SH-SY5Y (cell line): Measurements from ENCODE around the gene RASGRF1.

Experiments
- GATA2 ChIP-seq: IDR thresholded peaks from 2 replicates; pipeline ENCODE4 v1.6.1; 2011; ENCODE audit warnings: mild to moderate bottlenecking, low read depth, low read length
- GATA3 ChIP-seq: IDR thresholded peaks from 2 replicates; pipeline ENCODE4 v1.6.1; 2011; ENCODE audit warnings: low read depth, mild to moderate bottlenecking, low read length, moderate library complexity

RASGRF1 gene

GRCh38 chr15:79065361-79065705, 25.2 kb downstream of the RASGRF1 start:
- TF ChIP-seq GATA2: no peak
- no peak for TF ChIP-seq GATA3

GRCh38 chr15:79064496-79064895, 26.1 kb downstream of the RASGRF1 start:
- no peak for TF ChIP-seq GATA2
- no peak for TF ChIP-seq GATA3

- TF ChIP-seq GATA2: no peak
- no peak for TF ChIP-seq GATA3
Measured at GRCh38 chr15:79060175-79060574, 30.4 kb downstream of the RASGRF1 start.

GRCh38 chr15:79059081-79059572, 31.5 kb downstream of the RASGRF1 start:
- TF ChIP-seq GATA3 (no peak), GATA2 (no peak)

GRCh38 chr15:79058260-79058850, 32.2 kb downstream of the RASGRF1 start:
- TF ChIP-seq GATA2 (no peak), GATA3 (no peak)

GRCh38 chr15:79057050-79057449, 33.5 kb downstream of the RASGRF1 start:
- TF ChIP-seq GATA2 (no peak), GATA3 (no peak)

- TF ChIP-seq GATA2 (no peak), GATA3 (no peak)
Measured at GRCh38 chr15:79054350-79054749, 36.2 kb downstream of the RASGRF1 start.

- no peak for TF ChIP-seq GATA3
- TF ChIP-seq GATA2: no peak
Measured at GRCh38 chr15:79053894-79054293, 36.7 kb downstream of the RASGRF1 start.

- TF ChIP-seq GATA2: no peak
- TF ChIP-seq GATA3: no peak
Measured at GRCh38 chr15:79051941-79052731, 38.4 kb downstream of the RASGRF1 start.

- no peak for TF ChIP-seq GATA2
- no peak for TF ChIP-seq GATA3
Measured at GRCh38 chr15:79051029-79051428, 39.6 kb downstream of the RASGRF1 start.

- TF ChIP-seq GATA3: no peak
- no peak for TF ChIP-seq GATA2
Measured at GRCh38 chr15:79050341-79050740, 40.2 kb downstream of the RASGRF1 start.

- TF ChIP-seq GATA2 (no peak), GATA3 (no peak)
Measured at GRCh38 chr15:79049416-79049815, 41.2 kb downstream of the RASGRF1 start.

GRCh38 chr15:79047676-79048439, 42.7 kb downstream of the RASGRF1 start:
- no peak for TF ChIP-seq GATA3
- no peak for TF ChIP-seq GATA2

GRCh38 chr15:79046691-79047404, 43.7 kb downstream of the RASGRF1 start:
- TF ChIP-seq GATA2: no peak
- no peak for TF ChIP-seq GATA3
